Measurements from ENCODE around the gene PARP4. TPM values are rescaled to one million over a fixed set of nuclear protein-coding genes. Genes with fewer than 3 reads are reported as not detected.
"Not testable (repeated sequence)": the region's sequence is repeated elsewhere in the genome, so short reads cannot be mapped to it uniquely, and the experiment has no call there.

The PARP4 gene
- total RNA-seq, 4 donors from 2014 or later: 6.9 to 11.6 (median 7.6) TPM

DNA sequence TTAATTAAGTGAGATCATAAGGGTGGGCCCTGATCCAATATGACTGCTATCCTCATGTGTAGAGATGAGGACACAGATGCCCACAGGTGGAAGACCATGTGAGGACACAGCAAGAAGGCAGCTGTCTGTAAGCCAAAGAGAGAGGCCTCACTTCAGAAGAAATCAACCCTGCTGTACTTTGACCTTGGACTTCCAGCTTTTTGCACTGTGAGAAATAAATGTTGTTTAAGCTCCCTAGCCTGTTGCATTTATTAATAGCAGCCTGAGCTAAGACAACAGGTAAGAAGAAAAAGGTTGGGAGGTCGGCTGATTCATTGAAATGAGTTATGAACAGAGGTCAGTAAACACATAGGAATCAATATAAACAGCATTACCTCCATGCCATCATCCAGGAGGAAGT lies 14.8 kb downstream of the PARP4 start:
- DNase-seq (no peak), ATAC-seq (no peak)
- Histone ChIP-seq H3K9me3 (no peaks in the 10 kb centered on the region), H3K27ac (no peak overlapping the region), H3K27me3 (no peaks in the 10 kb centered on the region), H3K4me3 (no peak overlapping the region), H3K36me3 (peaks cover 0 to 42% of the 10 kb centered on the region in 2 donors), H3K4me1 (no peaks in the 10 kb centered on the region)
- TF ChIP-seq POLR2A (IDR thresholded peaks at IDR 0.05): no peak
- TF ChIP-seq, protein P1, sequence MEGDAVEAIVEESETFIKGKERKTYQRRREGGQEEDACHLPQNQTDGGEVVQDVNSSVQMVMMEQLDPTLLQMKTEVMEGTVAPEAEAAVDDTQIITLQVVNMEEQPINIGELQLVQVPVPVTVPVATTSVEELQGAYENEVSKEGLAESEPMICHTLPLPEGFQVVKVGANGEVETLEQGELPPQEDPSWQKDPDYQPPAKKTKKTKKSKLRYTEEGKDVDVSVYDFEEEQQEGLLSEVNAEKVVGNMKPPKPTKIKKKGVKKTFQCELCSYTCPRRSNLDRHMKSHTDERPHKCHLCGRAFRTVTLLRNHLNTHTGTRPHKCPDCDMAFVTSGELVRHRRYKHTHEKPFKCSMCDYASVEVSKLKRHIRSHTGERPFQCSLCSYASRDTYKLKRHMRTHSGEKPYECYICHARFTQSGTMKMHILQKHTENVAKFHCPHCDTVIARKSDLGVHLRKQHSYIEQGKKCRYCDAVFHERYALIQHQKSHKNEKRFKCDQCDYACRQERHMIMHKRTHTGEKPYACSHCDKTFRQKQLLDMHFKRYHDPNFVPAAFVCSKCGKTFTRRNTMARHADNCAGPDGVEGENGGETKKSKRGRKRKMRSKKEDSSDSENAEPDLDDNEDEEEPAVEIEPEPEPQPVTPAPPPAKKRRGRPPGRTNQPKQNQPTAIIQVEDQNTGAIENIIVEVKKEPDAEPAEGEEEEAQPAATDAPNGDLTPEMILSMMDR (IDR thresholded peaks at IDR 0.05 in 4 of 5, conservative IDR thresholded peaks at IDR 0.05 in 1 of 5): no peak
- intact Hi-C loops (cut with DNase I; ENCODE audit: low total_unique reads): loop anchor here (10.0 kb wide), 1 partner anchor 1297 kb away; no protein-coding TSS in a partner anchor
- in situ Hi-C loops (cut with MboI; ENCODE audit: low sequenced_read_pairs in 4 of 4): no loop called here

DNA sequence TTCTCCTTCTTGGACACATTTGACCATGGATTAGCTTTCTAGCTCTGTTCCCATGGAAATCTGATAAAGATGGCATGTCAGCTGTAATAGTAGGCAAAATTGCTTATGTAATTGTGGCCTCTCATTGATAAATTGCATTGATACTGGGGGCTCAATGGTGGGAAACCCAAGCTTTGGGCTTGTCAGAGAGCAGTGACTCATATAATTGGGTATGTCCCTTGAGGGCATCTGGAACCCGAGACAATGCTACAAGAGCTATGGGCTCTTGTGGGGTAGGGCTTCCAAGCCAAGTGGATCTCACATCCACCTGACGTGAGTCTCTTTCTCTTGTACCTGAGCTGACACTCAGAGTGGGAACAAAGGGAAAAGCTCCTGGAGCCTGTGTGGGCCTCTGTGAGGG lies 16.3 kb downstream of the PARP4 start:
- peaks cover 0 to 44% of the 10 kb centered on the region in 2 donors for H3K36me3 ChIP-seq
- H3K4me3 ChIP-seq; ATAC-seq; in situ Hi-C loops (cut with MboI; ENCODE audit: low sequenced_read_pairs in 4 of 4); H3K9me3 ChIP-seq; H3K4me1 ChIP-seq; DNase-seq; H3K27ac ChIP-seq; H3K27me3 ChIP-seq: not testable (repeated sequence)
- intact Hi-C loops (cut with DNase I; ENCODE audit: low total_unique reads): loop anchor here (10.0 kb wide), 1 partner anchor 1299 kb away; no protein-coding TSS in a partner anchor

DNA sequence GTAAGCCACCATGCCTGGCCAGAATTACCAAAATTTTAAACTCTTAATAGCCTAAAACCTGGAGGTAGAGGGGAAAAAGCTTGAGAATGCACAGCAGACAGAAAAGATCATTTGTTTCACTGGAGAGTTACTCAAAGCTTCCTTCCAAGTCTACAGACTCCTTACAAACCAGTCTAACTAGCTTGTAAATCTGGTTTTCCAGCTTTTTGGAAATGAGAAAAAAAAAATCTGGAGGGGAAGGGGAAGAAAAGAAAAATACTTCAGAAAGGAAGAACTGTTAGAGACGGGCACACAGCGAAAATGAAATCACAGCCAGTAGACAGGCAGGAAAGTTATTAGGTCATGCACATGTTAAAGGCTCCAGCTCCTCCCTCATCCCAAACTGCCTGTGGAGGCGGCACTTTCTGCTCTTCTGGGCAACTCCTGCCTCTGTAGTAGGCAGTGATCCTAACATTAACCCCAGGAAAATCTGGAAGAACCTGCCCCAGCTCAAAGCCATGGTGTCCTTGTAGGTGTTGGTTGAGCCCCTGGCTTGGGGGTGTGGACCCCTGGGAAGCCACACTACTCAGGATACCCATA lies 17.3 kb downstream of the PARP4 start:
- ATAC-seq: no peak
- no peaks in the 10 kb centered on the region for H3K9me3 ChIP-seq
- H3K36me3 ChIP-seq: peaks cover 0 to 51% of the 10 kb centered on the region in 2 donors
- H3K4me1 ChIP-seq: no peaks in the 10 kb centered on the region
- H3K4me3 ChIP-seq: no peak overlapping the region
- intact Hi-C loops (cut with DNase I; ENCODE audit: low total_unique reads): loop anchor here (10.0 kb wide), 1 partner anchor 1300 kb away; no protein-coding TSS in a partner anchor
- H3K27me3 ChIP-seq: no peaks in the 10 kb centered on the region
- in situ Hi-C loops (cut with MboI; ENCODE audit: low sequenced_read_pairs in 4 of 4): no loop called here
- H3K27ac ChIP-seq: no peak overlapping the region
- TF ChIP-seq POLR2A (IDR thresholded peaks at IDR 0.05): no peak
- TF ChIP-seq, protein P1 (IDR thresholded peaks at IDR 0.05 in 4 of 5, conservative IDR thresholded peaks at IDR 0.05 in 1 of 5): no peak
- no peak for DNase-seq

DNA sequence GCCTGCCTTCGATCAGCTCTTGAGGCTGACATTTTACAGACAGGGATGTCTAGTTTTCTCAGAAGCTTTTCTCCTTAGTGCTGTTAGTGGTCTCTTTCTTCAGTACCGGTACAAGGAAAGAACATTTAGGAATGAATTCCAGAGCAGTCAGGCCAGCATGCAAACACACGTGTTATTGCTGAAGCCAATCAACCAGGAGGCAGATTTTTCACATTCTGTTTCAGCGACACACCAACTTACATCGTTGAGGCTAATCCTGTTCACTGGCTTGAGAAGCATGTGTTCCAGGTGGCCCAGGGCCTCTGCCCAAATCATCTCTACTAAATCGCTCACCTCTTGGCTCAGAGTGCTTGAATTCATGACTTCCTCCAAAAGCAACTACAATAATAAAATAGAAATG lies 19.2 kb downstream of the PARP4 start:
- no peaks in the 10 kb centered on the region for H3K4me1 ChIP-seq
- H3K27me3 ChIP-seq: no peaks in the 10 kb centered on the region
- H3K9me3 ChIP-seq: no peaks in the 10 kb centered on the region
- intact Hi-C loops (cut with DNase I; ENCODE audit: low total_unique reads): loop anchor here (10.0 kb wide), 1 partner anchor 1301 kb away; no protein-coding TSS in a partner anchor
- no peak overlapping the region for H3K27ac ChIP-seq
- in situ Hi-C loops (cut with MboI; ENCODE audit: low sequenced_read_pairs in 4 of 4): no loop called here
- no peak for TF ChIP-seq POLR2A (IDR thresholded peaks at IDR 0.05)
- TF ChIP-seq, protein P1 (IDR thresholded peaks at IDR 0.05 in 4 of 5, conservative IDR thresholded peaks at IDR 0.05 in 1 of 5): no peak
- peaks cover 0 to 67% of the 10 kb centered on the region in 2 donors for H3K36me3 ChIP-seq
- DNase-seq (no peak), ATAC-seq (no peak)
- no peak overlapping the region for H3K4me3 ChIP-seq

DNA sequence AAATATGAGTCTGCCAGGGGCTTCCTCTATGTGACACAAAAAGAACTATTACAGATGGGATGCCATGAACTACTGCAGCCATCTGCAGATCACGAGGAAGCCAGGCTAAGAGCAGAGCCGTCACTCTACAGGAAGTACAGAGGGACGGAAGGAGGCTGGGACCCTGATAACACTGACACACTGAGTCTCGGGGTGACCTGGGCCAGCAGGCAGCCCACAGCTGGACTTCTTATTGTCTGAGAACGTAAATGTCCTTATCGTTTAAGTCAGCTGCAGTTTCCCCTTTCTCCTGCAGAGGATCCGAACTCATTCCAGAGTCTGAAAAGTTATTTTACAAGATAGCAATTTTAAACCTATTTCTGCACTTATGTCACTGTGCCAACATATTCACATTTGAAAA lies 20.7 kb downstream of the PARP4 start:
- Histone ChIP-seq H3K27ac (no peak overlapping the region), H3K27me3 (no peaks in the 10 kb centered on the region), H3K4me3 (no peak overlapping the region), H3K4me1 (no peaks in the 10 kb centered on the region), H3K9me3 (no peaks in the 10 kb centered on the region), H3K36me3 (peaks cover 0 to 54% of the 10 kb centered on the region in 2 donors)
- in situ Hi-C loops (cut with MboI; ENCODE audit: low sequenced_read_pairs in 4 of 4): no loop called here
- ATAC-seq: no peak
- TF ChIP-seq, protein P1 (IDR thresholded peaks at IDR 0.05 in 4 of 5, conservative IDR thresholded peaks at IDR 0.05 in 1 of 5): no peak
- no peak for TF ChIP-seq POLR2A (IDR thresholded peaks at IDR 0.05)
- intact Hi-C loops (cut with DNase I; ENCODE audit: low total_unique reads): loop anchor here (10.0 kb wide), 1 partner anchor 1303 kb away; no protein-coding TSS in a partner anchor
- DNase-seq: no peak

All from gastrocnemius medialis (tissue), 4 donors.